Stomach (tissue), 9 donors: ENCODE data around the gene CCDC47. TPM values are rescaled to one million over a fixed set of nuclear protein-coding genes. Genes with fewer than 3 reads are reported as not detected.
"Not testable (repeated sequence)": the region's sequence is repeated elsewhere in the genome, so short reads cannot be mapped to it uniquely, and the experiment has no call there.

Experiments used
- DNase-seq, 2 donors: peaks; one replicate each; pipeline versions ENCODE4 v3.0.0 to v3.0.0-alpha.2; 2013 to 2019
- H3K27ac ChIP-seq, 5 donors: fragments of 200-600 bp in 4 of 5; sonication (generic) in 4 of 5; one replicate each; pipeline ENCODE4 v1.5.1; 2013 to 2019; ENCODE audit warnings: mild to moderate bottlenecking in 1 of 5, moderate library complexity in 1 of 5
- H3K27me3 ChIP-seq, 3 donors: fragments of 200-600 bp; sonication (generic); one replicate each; pipeline ENCODE4 v1.5.1; 2017 to 2019; ENCODE audit warnings: mixed run types in 1 of 3
- H3K36me3 ChIP-seq, 4 donors: fragments of 200-600 bp; sonication (generic); 1 replicate in 3 of 4; 2 replicates in 1 of 4; pipeline ENCODE4 v1.5.1; 2016 to 2019
- H3K4me1 ChIP-seq, 4 donors: fragments of 200-600 bp; sonication (generic); one replicate each; pipeline ENCODE4 v1.5.1; 2016 to 2019
- H3K4me3 ChIP-seq, 4 donors: fragments of 200-600 bp; sonication (generic) in 3 of 4; one replicate each; pipeline ENCODE4 v1.5.1; 2016 to 2019; ENCODE audit warnings: mild to moderate bottlenecking in 1 of 4
- H3K9me3 ChIP-seq, 4 donors: fragments of 200-600 bp; sonication (generic); one replicate each; pipeline ENCODE4 v1.5.1; 2016 to 2019
- CTCF ChIP-seq, 7 experiments: fragments of 450-650 bp in 4 of 7; fragments of 200-600 bp in 3 of 7; sonication (generic) in 3 of 7; IDR thresholded peaks; one replicate each; pipeline ENCODE4 v1.5.1; 2016 to 2019; ENCODE audit warnings: antibody characterized with exemption in 7 of 7, control low read depth in 2 of 7, mild to moderate bottlenecking in 1 of 7
- EP300 ChIP-seq: sonication (generic); formaldehyde crosslinking; IDR thresholded peaks from one replicate; pipeline ENCODE4 v1.6.1; 2017; ENCODE audit warnings: antibody characterized with exemption
- POLR2A ChIP-seq, 4 donors: fragments of 450-650 bp; IDR thresholded peaks; one replicate each; pipeline ENCODE4 v1.6.1; 2016; ENCODE audit warnings: antibody characterized with exemption in 4 of 4, control low read depth in 2 of 4, mild to moderate bottlenecking in 1 of 4, moderate library complexity in 1 of 4
- POLR2AphosphoS5 ChIP-seq, 3 donors: sonication (generic); formaldehyde crosslinking; IDR thresholded peaks; one replicate each; pipeline ENCODE4 v1.6.1; 2016; ENCODE audit warnings: antibody characterized with exemption in 3 of 3
- WGBS, 5 donors: extraction: QIAGEN DNeasy Blood & Tissue Kit in 3 of 5; methylation state at CpG; one replicate each; pipeline versions ENCODE4 v1.1.5 to v1.1.7; 2013 to 2018; 5-methylcytosine and 5-hydroxymethylcytosine counted together
- intact Hi-C: fragments of 100-400 bp; cut with DNase I; formaldehyde crosslinking; loops from one replicate; pipeline ENCODE4 v1.15.1; 2023; ENCODE audit warnings: low total_unique reads
- polyA plus RNA-seq, 3 donors: library from polyadenylated mRNA; stranded (reverse); fragments of 200-250 nt; gene quantifications; one replicate each; pipeline ENCODE4 v1.2.3, GENCODE V29; 2013
- total RNA-seq, 5 donors: library from RNA; depleted of rRNA; stranded (reverse); fragments of >200 nt; gene quantifications; one replicate each; pipeline versions ENCODE4 v1.1.0 to v1.2.3, GENCODE V29; 2014 to 2016
- donor health status: healthy with polysubstance abuse.
- donor health status: Bipolar disorder and iron deficiency.
- donor health status: healthy.

CCDC47 gene
- total and polyA plus RNA-seq, 8 donors: 11.5 to 139 (median 51.4) TPM

- H3K27me3 ChIP-seq: no peaks in the 10 kb centered on the region
- WGBS, 5 donors: 68 to 71% (median 69%) methylated on average over 2 of the region's 2 CpGs
- peaks cover 12 to 54% (median 38%) of the 10 kb centered on the region in 4 donors for H3K36me3 ChIP-seq
- TF ChIP-seq POLR2A (IDR thresholded peaks at IDR 0.05): no peak
- TF ChIP-seq POLR2AphosphoS5 (IDR thresholded peaks at IDR 0.05): no peak
- no peak for TF ChIP-seq CTCF (IDR thresholded peaks at IDR 0.05)
- TF ChIP-seq EP300: no peak
- no peak for DNase-seq
- H3K27ac ChIP-seq: no peak overlapping the region
- H3K4me3 ChIP-seq: no peak overlapping the region
- no peaks in the 10 kb centered on the region for H3K9me3 ChIP-seq
- no peaks in the 10 kb centered on the region for H3K4me1 ChIP-seq
- intact Hi-C loops: no loop called here
Observed at GRCh38 chr17:63722403-63722802, 51.0 kb downstream of the CCDC47 start.

GRCh38 chr17:63720194-63720593 lies 53.2 kb downstream of the CCDC47 start:
- H3K4me3 ChIP-seq, intact Hi-C loops, H3K27ac ChIP-seq, H3K4me1 ChIP-seq, H3K9me3 ChIP-seq, DNase-seq, H3K27me3 ChIP-seq: not testable (repeated sequence)
- 95 to 98% (median 98%) methylated on average over 5 of the region's 5 CpGs for WGBS, 5 donors
- peaks cover 10 to 41% (median 29%) of the 10 kb centered on the region in 4 donors for H3K36me3 ChIP-seq

GRCh38 chr17:63718988-63719387 lies 54.4 kb downstream of the CCDC47 start:
- Histone ChIP-seq H3K36me3 (peaks cover 0 to 40% (median 33%) of the 10 kb centered on the region in 4 donors), H3K4me1 (no peaks in the 10 kb centered on the region), H3K27ac (no peak overlapping the region), H3K9me3 (no peaks in the 10 kb centered on the region), H3K4me3 (no peak overlapping the region), H3K27me3 (no peaks in the 10 kb centered on the region)
- intact Hi-C loops: no loop called here
- DNase-seq: no peak
- TF ChIP-seq CTCF (IDR thresholded peaks at IDR 0.05): no peak
- TF ChIP-seq EP300: no peak
- TF ChIP-seq POLR2A (IDR thresholded peaks at IDR 0.05): no peak
- TF ChIP-seq POLR2AphosphoS5 (IDR thresholded peaks at IDR 0.05): no peak
- WGBS, 5 donors: 67 to 76% (median 71%) methylated on average over 5 of the region's 5 CpGs

- Histone ChIP-seq H3K27ac (no peak overlapping the region), H3K9me3 (no peaks in the 10 kb centered on the region), H3K27me3 (no peaks in the 10 kb centered on the region), H3K4me3 (no peak overlapping the region), H3K36me3 (peaks cover 9 to 61% (median 51%) of the 10 kb centered on the region in 4 donors), H3K4me1 (no peaks in the 10 kb centered on the region)
- intact Hi-C loops: no loop called here
- DNase-seq: no peak
- WGBS, 5 donors: 88 to 96% (median 90%) methylated on average over 3 of the region's 3 CpGs
- no peak for TF ChIP-seq CTCF (IDR thresholded peaks at IDR 0.05)
Observed at GRCh38 chr17:63716426-63716825, 57.0 kb downstream of the CCDC47 start.

GRCh38 chr17:63714550-63715277 lies 58.7 kb downstream of the CCDC47 start:
- intact Hi-C loops: no loop called here
- Histone ChIP-seq H3K4me1 (no peaks in the 10 kb centered on the region), H3K4me3 (no peak overlapping the region), H3K9me3 (no peaks in the 10 kb centered on the region), H3K27me3 (no peaks in the 10 kb centered on the region), H3K27ac (no peak overlapping the region), H3K36me3 (peaks cover 16 to 78% (median 63%) of the 10 kb centered on the region in 4 donors)
- no peak for DNase-seq
- WGBS, 5 donors: 66 to 88% (median 82%) methylated on average over 10 of the region's 10 CpGs
- no peak for TF ChIP-seq CTCF (IDR thresholded peaks at IDR 0.05)
- TF ChIP-seq POLR2A (IDR thresholded peaks at IDR 0.05): no peak
- no peak for TF ChIP-seq EP300
- no peak for TF ChIP-seq POLR2AphosphoS5 (IDR thresholded peaks at IDR 0.05)
